IMR-90 (cell line): Measurements from ENCODE around the gene DENND1A. TPM values are rescaled to one million over a fixed set of nuclear protein-coding genes. Genes with fewer than 3 reads are reported as not detected.

Source experiments
- ATAC-seq: fragments of 200-7000 bp; cut with Tn5 transposase; 2 replicates; pipeline ENCODE4 v1.9.1; 2020; ENCODE audit warnings: low read depth, mild to moderate bottlenecking, moderate library complexity
- BruUV-seq: library from RNA; stranded (reverse); fragments of 400-500 nt; replicated peaks from 2 replicates; lab custom pipeline; 2021; lab: Mats Ljungman, UMichigan
- CTCF ChIA-PET: fragments of 300-600 bp; formaldehyde crosslinking; extraction: SDS; loops from one replicate; lab custom pipeline; 2021; ENCODE audit warnings: antibody characterized with exemption; lab: Yijun Ruan, JAX
- POLR2A ChIA-PET: fragments of 300-600 bp; sonication (Branson Sonifier 250); formaldehyde crosslinking; loops from one replicate; lab custom pipeline; 2022; ENCODE audit warnings: antibody characterized with exemption; ENCODE audit not compliant: unreplicated experiment; lab: Charles Lee
- DNase-seq: peaks from one replicate; pipeline ENCODE4 v3.0.0; 2013
- H2AFZ ChIP-seq: replicated peaks from 2 replicates; pipeline ENCODE3; 2013; ENCODE audit warnings: low read length, mild to moderate bottlenecking; ENCODE audit not compliant: poor library complexity
- H2AK5ac ChIP-seq: 2 replicates; pipeline ENCODE4 v1.6.1; 2013; ENCODE audit warnings: low read depth, low read length, inconsistent platforms
- H2AK9ac ChIP-seq: replicated peaks from 2 replicates; pipeline ENCODE3; 2013; ENCODE audit warnings: mild to moderate bottlenecking, low read depth, low read length, moderate library complexity; ENCODE audit not compliant: poor library complexity
- H2BK120ac ChIP-seq: 2 replicates; pipeline ENCODE4 v1.6.1; 2013; ENCODE audit warnings: low read depth, low read length, inconsistent platforms
- H2BK15ac ChIP-seq: 3 replicates; pipeline ENCODE4 v1.6.1; 2013; ENCODE audit warnings: low read depth, low read length, inconsistent platforms
- H2BK20ac ChIP-seq: 2 replicates; pipeline ENCODE4 v1.6.1; 2013; ENCODE audit warnings: low read depth, mild to moderate bottlenecking, inconsistent platforms, low read length, moderate library complexity
- H2BK5ac ChIP-seq: 2 replicates; pipeline ENCODE4 v1.6.1; 2013; ENCODE audit warnings: mild to moderate bottlenecking, low read depth, low read length, inconsistent platforms; ENCODE audit not compliant: poor library complexity, severe bottlenecking
- H3K14ac ChIP-seq: replicated peaks from 2 replicates; pipeline ENCODE4 v1.6.1; 2013; ENCODE audit warnings: low read depth, low read length, inconsistent platforms
- H3K18ac ChIP-seq: 2 replicates; pipeline ENCODE4 v1.6.1; 2013; ENCODE audit warnings: low read depth, low read length, control low read depth
- H3K23ac ChIP-seq: 2 replicates; pipeline ENCODE4 v1.6.1; 2013; ENCODE audit warnings: low read depth, low read length, inconsistent platforms
- H3K27ac ChIP-seq: 2 replicates; pipeline ENCODE4 v1.5.1; 2013; ENCODE audit warnings: mild to moderate bottlenecking, control low read depth, low read length; ENCODE audit not compliant: insufficient read depth
- H3K27me3 ChIP-seq: 2 replicates; pipeline ENCODE4 v1.6.1; 2013; ENCODE audit warnings: low read length; ENCODE audit not compliant: control insufficient read depth, insufficient read depth
- H3K36me3 ChIP-seq: 2 replicates; pipeline ENCODE4 v1.6.1; 2013; ENCODE audit warnings: low read length, mixed read lengths; ENCODE audit not compliant: control insufficient read depth, insufficient read depth
- H3K4ac ChIP-seq: 2 replicates; pipeline ENCODE4 v1.6.1; 2013; ENCODE audit warnings: low read depth, low read length, inconsistent platforms
- H3K4me1 ChIP-seq: 2 replicates; pipeline ENCODE4 v1.6.1; 2013; ENCODE audit warnings: low read length, mixed read lengths; ENCODE audit not compliant: control insufficient read depth, insufficient read depth
- H3K4me2 ChIP-seq: 2 replicates; pipeline ENCODE4 v1.6.1; 2013; ENCODE audit warnings: low read depth, mild to moderate bottlenecking, control low read depth, low read length, moderate library complexity
- H3K4me3 ChIP-seq: 2 replicates; pipeline ENCODE4 v1.5.1; 2013; ENCODE audit warnings: low read depth, mild to moderate bottlenecking, control low read depth, low read length, moderate library complexity; ENCODE audit not compliant: insufficient read depth
- H3K56ac ChIP-seq: 2 replicates; pipeline ENCODE4 v1.6.1; 2013; ENCODE audit warnings: low read length, inconsistent platforms; ENCODE audit not compliant: insufficient read depth; ENCODE audit errors: extremely low read depth
- H3K79me1 ChIP-seq, 2 experiments: 2 replicates each; pipeline ENCODE4 v1.6.1; 2013; ENCODE audit warnings: low read length in 2 of 2, inconsistent platforms in 1 of 2, low read depth in 1 of 2
- H3K9ac ChIP-seq: 2 replicates; pipeline ENCODE4 v1.6.1; 2013; ENCODE audit warnings: low read depth, low read length, control low read depth
- H3K9me1 ChIP-seq: 2 replicates; pipeline ENCODE4 v1.6.1; 2013; ENCODE audit warnings: low read length, inconsistent platforms; ENCODE audit not compliant: insufficient read depth
- H3K9me3 ChIP-seq: 2 replicates; pipeline ENCODE4 v1.6.1; 2013; ENCODE audit warnings: low read length; ENCODE audit not compliant: control insufficient read depth, insufficient read depth
- H4K20me1 ChIP-seq: 2 replicates; pipeline ENCODE4 v1.6.1; 2013; ENCODE audit warnings: low read length, inconsistent platforms; ENCODE audit not compliant: insufficient read depth
- H4K5ac ChIP-seq: 2 replicates; pipeline ENCODE4 v1.6.1; 2013; ENCODE audit warnings: mild to moderate bottlenecking, low read depth, low read length, control low read depth
- H4K8ac ChIP-seq, 2 experiments: 2 replicates each; pipeline ENCODE4 v1.6.1; 2013; ENCODE audit warnings: low read depth in 2 of 2, low read length in 2 of 2, control low read depth in 1 of 2, inconsistent platforms in 1 of 2
- H4K91ac ChIP-seq: 2 replicates; pipeline ENCODE4 v1.6.1; 2013; ENCODE audit warnings: low read depth, low read length, inconsistent platforms; ENCODE audit not compliant: insufficient read depth
- BHLHE40 ChIP-seq: fragments of 150-350 bp; IDR thresholded peaks from 2 replicates; pipeline ENCODE4 v1.6.1; 2016; ENCODE audit warnings: mild to moderate bottlenecking, low read depth, low read length
- CEBPB ChIP-seq: IDR thresholded peaks from 2 replicates; pipeline ENCODE4 v1.6.1; 2012; ENCODE audit warnings: low read depth, low read length, improper control_type of control experiment
- CHD1 ChIP-seq: IDR thresholded peaks from 2 replicates; pipeline ENCODE4 v1.6.1; 2012; ENCODE audit warnings: low read depth, low read length, improper control_type of control experiment
- FOS ChIP-seq: fragments of 150-350 bp; IDR thresholded peaks from 2 replicates; pipeline ENCODE4 v1.6.1; 2016; ENCODE audit warnings: low read depth, low read length
- MAFK ChIP-seq: IDR thresholded peaks from 2 replicates; pipeline ENCODE4 v1.6.1; 2012; ENCODE audit warnings: low read depth, low read length, improper control_type of control experiment
- MAZ ChIP-seq: IDR thresholded peaks from 2 replicates; pipeline ENCODE4 v1.6.1; 2012; ENCODE audit warnings: low read depth, mild to moderate bottlenecking, low read length, improper control_type of control experiment, moderate library complexity, borderline replicate concordance
- MXI1 ChIP-seq: IDR thresholded peaks from 2 replicates; pipeline ENCODE4 v1.6.1; 2012; ENCODE audit warnings: low read depth, mild to moderate bottlenecking, low read length, moderate library complexity, borderline replicate concordance
- NFE2L2 ChIP-seq: fragments of 150-350 bp; IDR thresholded peaks from 2 replicates; pipeline ENCODE4 v1.6.1; 2016; ENCODE audit warnings: low read depth, mild to moderate bottlenecking, low read length
- POLR2A ChIP-seq: IDR thresholded peaks from 2 replicates; pipeline ENCODE4 v1.6.1; 2012; ENCODE audit warnings: mild to moderate bottlenecking, low read depth, low read length
- RAD21 ChIP-seq: IDR thresholded peaks from 2 replicates; pipeline ENCODE4 v1.6.1; 2012; ENCODE audit warnings: low read length, improper control_type of control experiment
- RCOR1 ChIP-seq: IDR thresholded peaks from 2 replicates; pipeline ENCODE4 v1.6.1; 2012; ENCODE audit warnings: mild to moderate bottlenecking, low read length, improper control_type of control experiment; ENCODE audit not compliant: insufficient replicate concordance
- RFX5 ChIP-seq: IDR thresholded peaks from 2 replicates; pipeline ENCODE4 v1.8.0; 2012; ENCODE audit warnings: low read depth, mild to moderate bottlenecking, low read length, moderate library complexity
- SMC3 ChIP-seq: fragments of 150-350 bp; IDR thresholded peaks from 2 replicates; pipeline ENCODE4 v1.6.1; 2016; ENCODE audit warnings: low read depth, mild to moderate bottlenecking, antibody characterized with exemption, low read length, moderate library complexity
- WGBS, 2 experiments: methylation state at CpG; one replicate each; pipeline versions ENCODE4 v1.1.5 to v1.1.7; 2013; ENCODE audit warnings: missing lambda C conversion rate in 2 of 2; ENCODE audit not compliant: insufficient read length in 1 of 2; ENCODE audit errors: extremely low coverage in 2 of 2; 5-methylcytosine and 5-hydroxymethylcytosine counted together
- dilution Hi-C: fragments of 300-500 bp; cut with HindIII; formaldehyde crosslinking; loops from one replicate; pipeline ENCODE4 v1.14.3; 2018; ENCODE audit warnings: low sequenced_read_pairs; ENCODE audit not compliant: unreplicated experiment
- in situ Hi-C: fragments of 300-500 bp; cut with MboI; formaldehyde crosslinking; loops from 3 replicates; pipeline ENCODE4 v1.14.3; 2019; ENCODE audit warnings: low sequenced_read_pairs, inconsistent platforms, mixed read lengths
- intact Hi-C: fragments of 100-400 bp; cut with micrococcal nuclease; formaldehyde crosslinking; loops from 2 replicates; pipeline ENCODE4 v1.10.0; 2022
- polyA plus RNA-seq, 3 experiments: library from polyadenylated mRNA; depleted of rRNA; stranded (reverse); fragments of >200 nt; gene quantifications; 2 replicates each; pipeline ENCODE4 v1.2.3, GENCODE V29; 2012; ENCODE audit warnings: low replicate concordance in 1 of 3
- total RNA-seq: library from RNA; depleted of rRNA; stranded (reverse); fragments of >200 nt; gene quantifications from 2 replicates; pipeline ENCODE4 v1.2.3, GENCODE V29; 2012
- TF ChIP-seq, protein P1 (sequence below): fragments of 150-350 bp; IDR thresholded peaks from 2 replicates; pipeline ENCODE4 v1.6.1; 2016; ENCODE audit warnings: low read depth, mild to moderate bottlenecking, low read length, moderate library complexity, borderline replicate concordance
- TF ChIP-seq, protein P2 (sequence below): conservative IDR thresholded peaks from 2 replicates; pipeline ENCODE4 v1.5.1; 2012; ENCODE audit warnings: mild to moderate bottlenecking, low read depth, low read length, improper control_type of control experiment

Gene DENND1A
- total and polyA plus RNA-seq, 2 of the 4 experiments (the other 2 are of a cell fraction), result 21.4 to 27.6 TPM

DNA sequence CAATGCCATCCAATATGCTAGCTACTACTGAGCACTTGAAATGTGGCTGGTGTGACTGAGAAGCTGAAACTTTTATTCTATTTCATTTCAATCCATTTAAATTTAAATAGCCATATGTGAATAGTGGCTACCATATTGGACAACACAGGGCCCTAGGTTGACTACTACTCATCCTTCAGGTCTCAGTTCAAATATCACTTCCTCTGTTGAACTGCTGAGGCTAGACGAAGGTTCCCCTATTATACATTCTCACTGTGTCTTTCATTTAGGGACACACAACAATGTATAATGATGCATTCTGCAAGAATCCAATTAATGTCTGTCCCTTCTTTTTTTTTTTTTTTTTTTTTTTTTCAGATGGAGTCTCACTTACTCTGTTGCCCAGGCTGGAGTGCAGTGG lies 365.3 kb downstream of the DENND1A start:
- Histone ChIP-seq H4K8ac (no peak overlapping the region), H3K14ac (no peak overlapping the region), H3K9me3 (no peaks in the 10 kb centered on the region), H2BK5ac (no peak overlapping the region), H3K4me1 (peaks cover 11% of the 10 kb centered on the region), H2AK9ac (no peak overlapping the region), H3K27ac (no peak overlapping the region), H3K4me3 (no peak overlapping the region), H3K9ac (no peak overlapping the region), H4K20me1 (peaks cover 4% of the 10 kb centered on the region; the same call in 1 of the 2 replicates), H2AK5ac (no peak overlapping the region), H3K79me1 (no peaks in the 10 kb centered on the region), H3K56ac (no peak overlapping the region), H2BK120ac (no peak overlapping the region), H2BK15ac (no peak overlapping the region), H2BK20ac (no peak overlapping the region), H3K4me2 (no peak overlapping the region), H3K4ac (no peak overlapping the region), H3K23ac (no peak overlapping the region), H4K91ac (no peak overlapping the region), H2AFZ (no peak overlapping the region), H3K18ac (no peak overlapping the region), H3K9me1 (peaks cover 7% of the 10 kb centered on the region; the same call in 1 of the 2 replicates), H4K5ac (no peak overlapping the region), H3K27me3 (no peaks in the 10 kb centered on the region), H3K36me3 (no peaks in the 10 kb centered on the region)
- ATAC-seq, result no peak
- in situ Hi-C loops, result no loop called here
- no TSS peak for BruUV-seq
- dilution Hi-C loops, result no loop called here
- DNase-seq, result no peak
- intact Hi-C loops, result no loop called here
- CTCF ChIA-PET, result no interaction called here
- POLR2A ChIA-PET, result no interaction called here
- 100% methylated on average over 1 of the region's 1 CpG; no CpG with 5 or more reads in 1 of the 2 experiments for WGBS, 2 experiments
- TF ChIP-seq POLR2A (no peak), BHLHE40 (no peak), RCOR1 (no peak), MXI1 (no peak), NFE2L2 (no peak), FOS (no peak), RAD21 (no peak), MAZ (no peak), RFX5 (no peak), MAFK (no peak), CEBPB (no peak), SMC3 (no peak), CHD1 (no peak)
- TF ChIP-seq, protein P1, sequence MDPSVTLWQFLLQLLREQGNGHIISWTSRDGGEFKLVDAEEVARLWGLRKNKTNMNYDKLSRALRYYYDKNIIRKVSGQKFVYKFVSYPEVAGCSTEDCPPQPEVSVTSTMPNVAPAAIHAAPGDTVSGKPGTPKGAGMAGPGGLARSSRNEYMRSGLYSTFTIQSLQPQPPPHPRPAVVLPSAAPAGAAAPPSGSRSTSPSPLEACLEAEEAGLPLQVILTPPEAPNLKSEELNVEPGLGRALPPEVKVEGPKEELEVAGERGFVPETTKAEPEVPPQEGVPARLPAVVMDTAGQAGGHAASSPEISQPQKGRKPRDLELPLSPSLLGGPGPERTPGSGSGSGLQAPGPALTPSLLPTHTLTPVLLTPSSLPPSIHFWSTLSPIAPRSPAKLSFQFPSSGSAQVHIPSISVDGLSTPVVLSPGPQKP, result no peak
- TF ChIP-seq, protein P2, sequence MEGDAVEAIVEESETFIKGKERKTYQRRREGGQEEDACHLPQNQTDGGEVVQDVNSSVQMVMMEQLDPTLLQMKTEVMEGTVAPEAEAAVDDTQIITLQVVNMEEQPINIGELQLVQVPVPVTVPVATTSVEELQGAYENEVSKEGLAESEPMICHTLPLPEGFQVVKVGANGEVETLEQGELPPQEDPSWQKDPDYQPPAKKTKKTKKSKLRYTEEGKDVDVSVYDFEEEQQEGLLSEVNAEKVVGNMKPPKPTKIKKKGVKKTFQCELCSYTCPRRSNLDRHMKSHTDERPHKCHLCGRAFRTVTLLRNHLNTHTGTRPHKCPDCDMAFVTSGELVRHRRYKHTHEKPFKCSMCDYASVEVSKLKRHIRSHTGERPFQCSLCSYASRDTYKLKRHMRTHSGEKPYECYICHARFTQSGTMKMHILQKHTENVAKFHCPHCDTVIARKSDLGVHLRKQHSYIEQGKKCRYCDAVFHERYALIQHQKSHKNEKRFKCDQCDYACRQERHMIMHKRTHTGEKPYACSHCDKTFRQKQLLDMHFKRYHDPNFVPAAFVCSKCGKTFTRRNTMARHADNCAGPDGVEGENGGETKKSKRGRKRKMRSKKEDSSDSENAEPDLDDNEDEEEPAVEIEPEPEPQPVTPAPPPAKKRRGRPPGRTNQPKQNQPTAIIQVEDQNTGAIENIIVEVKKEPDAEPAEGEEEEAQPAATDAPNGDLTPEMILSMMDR, result no peak
